Vagina (tissue), 2 donors: ENCODE measurements around the gene PRMT7. TPM values are rescaled to one million over a fixed set of nuclear protein-coding genes. Genes with fewer than 3 reads are reported as not detected.

Source experiments
- DNase-seq, 2 donors: peaks; one replicate each; pipeline ENCODE4 v3.0.0-alpha.2; 2017; ENCODE audit errors: extremely low spot score in 2 of 2
- H3K27ac ChIP-seq: fragments of 200-600 bp; sonication (generic); one replicate; pipeline ENCODE4 v1.5.1; 2019
- H3K27me3 ChIP-seq: fragments of 200-600 bp; sonication (generic); one replicate; pipeline ENCODE4 v1.5.1; 2019
- H3K36me3 ChIP-seq, 2 donors: fragments of 200-600 bp; sonication (generic); one replicate each; pipeline ENCODE4 v1.5.1; 2017 to 2019
- H3K4me1 ChIP-seq: fragments of 200-600 bp; sonication (generic); one replicate; pipeline ENCODE4 v1.5.1; 2019
- H3K4me3 ChIP-seq, 2 donors: fragments of 200-600 bp; sonication (generic); 1 replicate in 1 of 2; 2 replicates in 1 of 2; pipeline ENCODE4 v1.5.1; 2016 to 2019
- H3K9me3 ChIP-seq: fragments of 200-600 bp; sonication (generic); one replicate; pipeline ENCODE4 v1.5.1; 2019
- CTCF ChIP-seq, 3 experiments: fragments of 450-650 bp in 2 of 3; fragments of 200-600 bp in 1 of 3; sonication (generic) in 1 of 3; IDR thresholded peaks; one replicate each; pipeline ENCODE4 v1.5.1; 2017 to 2019; ENCODE audit warnings: antibody characterized with exemption in 3 of 3, mild to moderate bottlenecking in 2 of 3, moderate library complexity in 2 of 3
- POLR2A ChIP-seq, 2 donors: fragments of 450-650 bp; IDR thresholded peaks; one replicate each; pipeline ENCODE4 v1.6.1; 2017; ENCODE audit warnings: antibody characterized with exemption in 2 of 2, mild to moderate bottlenecking in 2 of 2, moderate library complexity in 2 of 2
- POLR2AphosphoS5 ChIP-seq, 2 donors: sonication (generic); formaldehyde crosslinking; IDR thresholded peaks; one replicate each; pipeline ENCODE4 v1.9.0; 2017; ENCODE audit warnings: antibody characterized with exemption in 2 of 2, mild to moderate bottlenecking in 2 of 2, low read depth in 1 of 2; ENCODE audit not compliant: insufficient read depth in 1 of 2
- intact Hi-C: fragments of 100-400 bp; cut with DNase I; formaldehyde crosslinking; loops from one replicate; pipeline ENCODE4 v1.15.1; 2023
- total RNA-seq: library from RNA; depleted of rRNA; stranded (reverse); fragments of >200 nt; gene quantifications from one replicate; pipeline ENCODE4 v1.2.3, GENCODE V29; 2016

The PRMT7 gene
- total RNA-seq, 1 donor from 2014 or later: 47.9 TPM

- H3K4me1 ChIP-seq: no peaks in the 10 kb centered on the region
- H3K36me3 ChIP-seq: peaks cover 0 to 88% of the 10 kb centered on the region in 2 donors
- intact Hi-C loops: no loop called here
- H3K4me3 ChIP-seq: no peak overlapping the region
- H3K9me3 ChIP-seq: no peaks in the 10 kb centered on the region
- TF ChIP-seq POLR2A (IDR thresholded peaks at IDR 0.05) (no peak), CTCF (IDR thresholded peaks at IDR 0.05) (no peak), POLR2AphosphoS5 (IDR thresholded peaks at IDR 0.05; ENCODE audit: insufficient read depth in 1 of 2, low read depth in 1 of 2) (no peak)
- no peak for DNase-seq
- no peak overlapping the region for H3K27ac ChIP-seq
- H3K27me3 ChIP-seq: no peaks in the 10 kb centered on the region
These were observed 42.5 kb downstream of the PRMT7 start for GRCh38 chr16:68353366-68353765.

GRCh38 chr16:68354816-68355215 lies 44.0 kb downstream of the PRMT7 start:
- Histone ChIP-seq H3K4me3 (no peak overlapping the region), H3K27me3 (no peaks in the 10 kb centered on the region), H3K36me3 (peaks cover 0 to 73% of the 10 kb centered on the region in 2 donors), H3K27ac (no peak overlapping the region), H3K9me3 (no peaks in the 10 kb centered on the region), H3K4me1 (no peaks in the 10 kb centered on the region)
- DNase-seq: no peak
- intact Hi-C loops: no loop called here
- TF ChIP-seq POLR2A (IDR thresholded peaks at IDR 0.05) (no peak), POLR2AphosphoS5 (IDR thresholded peaks at IDR 0.05; ENCODE audit: insufficient read depth in 1 of 2, low read depth in 1 of 2) (no peak), CTCF (IDR thresholded peaks at IDR 0.05) (no peak)

GRCh38 chr16:68355447-68356248 lies 44.8 kb downstream of the PRMT7 start:
- intact Hi-C loops: no loop called here
- DNase-seq: no peak

GRCh38 chr16:68356249-68356918 lies 45.6 kb downstream of the PRMT7 start:
- no peak for DNase-seq
- Histone ChIP-seq H3K27me3 (no peaks in the 10 kb centered on the region), H3K4me1 (peaks cover 6% of the 10 kb centered on the region), H3K9me3 (no peaks in the 10 kb centered on the region), H3K27ac (no peak overlapping the region), H3K36me3 (peaks cover 0 to 65% of the 10 kb centered on the region in 2 donors), H3K4me3 (no peak overlapping the region)
- TF ChIP-seq POLR2A (IDR thresholded peaks at IDR 0.05) (no peak), CTCF (IDR thresholded peaks at IDR 0.05) (no peak), POLR2AphosphoS5 (IDR thresholded peaks at IDR 0.05; ENCODE audit: insufficient read depth in 1 of 2, low read depth in 1 of 2) (no peak)
- intact Hi-C loops: no loop called here

More at GRCh38 chr16:68355447-68356248, 44.8 kb downstream of the PRMT7 start:
- Histone ChIP-seq H3K36me3 (peaks cover 0 to 70% of the 10 kb centered on the region in 2 donors), H3K4me3 (no peak overlapping the region), H3K4me1 (no peaks in the 10 kb centered on the region), H3K27ac (no peak overlapping the region), H3K9me3 (no peaks in the 10 kb centered on the region), H3K27me3 (no peaks in the 10 kb centered on the region)
- no peak for TF ChIP-seq CTCF (IDR thresholded peaks at IDR 0.05)
- TF ChIP-seq POLR2A (IDR thresholded peaks at IDR 0.05): no peak
- TF ChIP-seq POLR2AphosphoS5 (IDR thresholded peaks at IDR 0.05; ENCODE audit: insufficient read depth in 1 of 2, low read depth in 1 of 2): no peak

GRCh38 chr16:68356919-68357286 lies 46.1 kb downstream of the PRMT7 start:
- H3K4me3 ChIP-seq: no peak overlapping the region
- H3K27ac ChIP-seq: no peak overlapping the region
- no peaks in the 10 kb centered on the region for H3K9me3 ChIP-seq
- no peak for DNase-seq
- intact Hi-C loops: no loop called here
- H3K4me1 ChIP-seq: peaks cover 11% of the 10 kb centered on the region
- peaks cover 0 to 60% of the 10 kb centered on the region in 2 donors for H3K36me3 ChIP-seq
- TF ChIP-seq POLR2A (IDR thresholded peaks at IDR 0.05) (no peak), POLR2AphosphoS5 (IDR thresholded peaks at IDR 0.05; ENCODE audit: insufficient read depth in 1 of 2, low read depth in 1 of 2) (no peak), CTCF (IDR thresholded peaks at IDR 0.05) (no peak)
- H3K27me3 ChIP-seq: no peaks in the 10 kb centered on the region
